GM19397 (cell line): ENCODE results near the gene GUCY2D.

Source experiments
- ATAC-seq: cut with Tn5 transposase; IDR thresholded peaks from one replicate; pipeline ENCODE4 v1.9.1; 2021; ENCODE audit warnings: mild to moderate bottlenecking, moderate library complexity; ENCODE audit not compliant: unreplicated experiment

The GUCY2D gene

GRCh38 chr17:7989781-7990655 lies 12.4 kb upstream of the GUCY2D start:
- peak; percentile 58 for ATAC-seq

- ATAC-seq: no peak
These were observed 9.9 kb upstream of the GUCY2D start for GRCh38 chr17:7992516-7992915.

- no peak for ATAC-seq
These were observed 9.5 kb upstream of the GUCY2D start for GRCh38 chr17:7992924-7993323.

- ATAC-seq: no peak
These were observed 8.3 kb upstream of the GUCY2D start for GRCh38 chr17:7993972-7994589.

DNA sequence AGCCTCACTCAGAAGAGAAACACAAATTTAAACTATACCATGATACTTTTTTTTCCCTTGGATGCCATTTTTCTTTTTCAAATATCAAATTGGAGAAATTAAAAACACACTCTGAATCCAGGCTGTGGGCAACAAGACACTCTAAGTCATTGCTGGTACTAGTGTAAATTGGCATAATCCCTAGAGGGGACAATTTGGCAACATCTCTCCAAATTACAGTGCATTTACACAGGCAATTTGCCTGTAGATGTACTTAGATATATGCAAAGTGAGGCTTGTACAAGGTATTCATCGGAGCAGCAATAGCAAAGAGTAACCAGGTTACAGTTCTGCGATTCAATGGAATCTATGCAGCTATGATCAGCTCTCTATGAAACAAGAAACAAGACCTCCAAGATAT lies 6.7 kb upstream of the GUCY2D start:
- ATAC-seq: no peak

- ATAC-seq: no peak
These were observed 5.2 kb upstream of the GUCY2D start for GRCh38 chr17:7997186-7997585.

- ATAC-seq: no peak
These were observed 542 bp downstream of the GUCY2D start for GRCh38 chr17:8002721-8003593.

- no peak for ATAC-seq
These were observed 1.3 kb downstream of the GUCY2D start for GRCh38 chr17:8003594-8004181.

GRCh38 chr17:8004899-8005298 lies 2.5 kb downstream of the GUCY2D start:
- ATAC-seq: no peak

GRCh38 chr17:8005357-8005756 lies 2.9 kb downstream of the GUCY2D start:
- no peak for ATAC-seq

DNA sequence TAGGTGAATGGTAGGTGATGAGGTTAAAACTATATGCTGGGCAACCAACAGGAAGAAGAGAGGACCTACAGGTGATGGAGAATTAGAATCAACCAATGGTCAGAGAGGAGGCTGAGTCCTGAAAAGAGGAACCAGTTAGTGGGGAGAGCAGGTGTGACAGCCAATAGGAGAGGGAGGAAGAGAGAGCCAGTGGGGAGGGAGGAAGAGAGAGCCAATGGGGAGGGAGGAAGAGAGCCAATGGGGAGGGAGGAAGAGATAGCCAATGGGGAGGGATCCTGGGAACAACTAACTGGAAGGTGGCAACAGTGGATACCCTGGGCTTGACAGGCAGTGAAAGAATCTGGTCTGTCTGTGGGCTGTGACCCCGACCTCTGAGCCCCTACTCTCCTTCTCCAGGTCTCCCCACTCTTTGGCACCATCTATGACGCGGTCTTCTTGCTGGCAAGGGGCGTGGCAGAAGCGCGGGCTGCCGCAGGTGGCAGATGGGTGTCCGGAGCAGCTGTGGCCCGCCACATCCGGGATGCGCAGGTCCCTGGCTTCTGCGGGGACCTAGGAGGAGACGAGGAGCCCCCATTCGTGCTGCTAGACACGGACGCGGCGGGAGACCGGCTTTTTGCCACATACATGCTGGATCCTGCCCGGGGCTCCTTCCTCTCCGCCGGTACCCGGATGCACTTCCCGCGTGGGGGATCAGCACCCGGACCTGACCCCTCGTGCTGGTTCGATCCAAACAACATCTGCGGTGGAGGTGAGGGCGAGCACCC lies 3.7 kb downstream of the GUCY2D start:
- ATAC-seq: no peak

GRCh38 chr17:8006836-8007680 lies 4.6 kb downstream of the GUCY2D start:
- no peak for ATAC-seq

- no peak for ATAC-seq
These were observed 5.4 kb downstream of the GUCY2D start for GRCh38 chr17:8007836-8008235.

DNA sequence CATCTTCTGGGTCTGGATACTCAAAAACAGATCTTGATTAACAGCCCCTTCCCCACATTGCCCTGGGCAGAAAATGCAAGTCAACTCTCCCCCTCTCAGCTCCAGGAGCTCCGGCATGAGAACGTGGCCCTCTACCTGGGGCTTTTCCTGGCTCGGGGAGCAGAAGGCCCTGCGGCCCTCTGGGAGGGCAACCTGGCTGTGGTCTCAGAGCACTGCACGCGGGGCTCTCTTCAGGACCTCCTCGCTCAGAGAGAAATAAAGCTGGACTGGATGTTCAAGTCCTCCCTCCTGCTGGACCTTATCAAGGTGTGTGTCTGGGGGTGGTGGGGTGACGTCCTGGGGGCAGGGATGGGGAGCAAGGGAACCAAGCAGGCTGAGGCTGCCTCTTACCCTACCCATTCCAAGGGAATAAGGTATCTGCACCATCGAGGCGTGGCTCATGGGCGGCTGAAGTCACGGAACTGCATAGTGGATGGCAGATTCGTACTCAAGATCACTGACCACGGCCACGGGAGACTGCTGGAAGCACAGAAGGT lies 9.7 kb downstream of the GUCY2D start:
- ATAC-seq: no peak

- ATAC-seq: no peak
These were observed 10.7 kb downstream of the GUCY2D start for GRCh38 chr17:8012996-8013640.

- no peak for ATAC-seq
These were observed 11.5 kb downstream of the GUCY2D start for GRCh38 chr17:8013731-8014557.

- no peak for ATAC-seq
These were observed 12.1 kb downstream of the GUCY2D start for GRCh38 chr17:8014558-8014850.
